Activated gamma-delta T cell treated with Interleukin-2 at 50 U/mL for 16 hours (primary cell): ENCODE data around the gene LY9.
"Not testable (repeated sequence)": the region's sequence is repeated elsewhere in the genome, so short reads cannot be mapped to it uniquely, and the experiment has no call there.

Experiments used
- DNase-seq: peaks from one replicate; pipeline ENCODE4 v3.0.0-alpha.2; 2020

The LY9 gene

DNA sequence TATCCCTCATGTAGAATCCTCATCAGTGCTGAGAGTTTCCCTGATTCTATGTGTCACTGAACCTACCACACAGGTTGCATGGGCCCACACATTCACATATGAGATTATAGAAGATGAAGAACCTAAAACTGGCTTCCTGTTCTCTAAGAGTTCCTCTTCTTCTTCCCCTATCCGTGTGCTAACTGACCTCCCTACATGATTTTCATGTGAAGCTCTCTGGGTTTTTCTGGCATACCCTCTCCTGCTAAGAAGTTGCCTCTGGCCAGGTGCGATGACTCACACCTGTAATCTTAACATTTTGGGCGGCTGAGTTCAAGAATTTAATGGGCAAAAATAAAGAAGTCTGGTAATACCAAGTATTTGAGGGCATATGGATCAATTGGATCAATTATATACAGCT is 72.2 kb downstream of the LY9 start:
- DNase-seq: no peak

DNA sequence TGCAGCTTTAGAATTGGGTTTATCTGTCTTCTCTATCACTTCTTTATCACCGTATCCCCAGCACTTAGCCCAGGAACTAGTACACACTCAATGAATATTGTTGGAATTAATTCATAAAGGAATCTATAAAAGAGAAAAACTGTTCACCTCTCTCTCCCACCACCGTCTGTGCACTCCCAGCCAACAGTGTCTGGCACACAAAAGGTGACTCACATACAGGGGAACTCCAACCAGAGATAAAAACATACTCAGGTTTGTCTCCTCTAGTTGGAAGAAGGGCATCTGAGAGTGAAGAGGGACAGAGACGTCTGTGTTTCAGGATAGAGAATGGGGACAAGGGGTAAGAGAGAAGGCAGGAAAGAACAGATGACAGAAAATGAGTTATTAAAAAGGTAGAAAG is 79.0 kb downstream of the LY9 start:
- no peak for DNase-seq

DNA sequence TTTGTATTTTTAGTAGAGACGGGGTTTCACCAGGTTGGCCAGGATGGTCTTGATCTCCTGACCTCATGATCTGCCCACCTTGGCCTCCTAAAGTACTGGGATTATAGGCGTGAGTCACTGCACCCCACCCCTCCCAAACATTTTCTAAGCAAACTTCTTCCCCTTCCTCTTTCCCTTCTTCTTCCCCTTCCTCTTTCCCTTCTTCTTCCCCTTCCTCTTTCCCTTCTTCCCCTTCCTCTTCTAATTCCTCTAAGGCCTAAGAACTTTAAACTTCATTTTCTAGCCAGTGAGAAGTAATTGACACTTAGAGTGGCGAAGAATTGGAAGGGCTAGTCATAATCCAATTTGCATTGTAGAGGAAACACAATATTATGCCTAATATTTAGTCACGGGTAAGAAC is 79.6 kb downstream of the LY9 start:
- not testable (repeated sequence) for DNase-seq

DNA sequence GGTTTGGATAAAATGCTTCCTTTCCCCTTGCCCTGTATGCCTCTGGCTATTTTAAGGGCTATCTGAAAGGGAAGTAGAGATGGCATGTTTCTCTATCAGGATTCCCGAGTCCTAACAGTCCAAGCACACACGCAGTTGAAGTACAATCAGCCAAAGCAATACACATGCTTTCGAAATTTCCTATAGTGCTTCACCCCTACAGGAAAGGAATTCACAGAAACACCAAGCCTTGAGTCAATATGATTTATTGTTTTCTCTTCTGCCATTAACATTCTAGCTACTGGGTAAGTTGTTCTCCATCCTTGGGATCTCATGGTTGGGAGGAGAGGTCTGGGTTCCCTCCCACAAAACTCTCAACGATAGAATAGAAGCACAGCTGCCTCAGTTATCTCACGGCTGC is 80.3 kb downstream of the LY9 start:
- no peak for DNase-seq

DNA sequence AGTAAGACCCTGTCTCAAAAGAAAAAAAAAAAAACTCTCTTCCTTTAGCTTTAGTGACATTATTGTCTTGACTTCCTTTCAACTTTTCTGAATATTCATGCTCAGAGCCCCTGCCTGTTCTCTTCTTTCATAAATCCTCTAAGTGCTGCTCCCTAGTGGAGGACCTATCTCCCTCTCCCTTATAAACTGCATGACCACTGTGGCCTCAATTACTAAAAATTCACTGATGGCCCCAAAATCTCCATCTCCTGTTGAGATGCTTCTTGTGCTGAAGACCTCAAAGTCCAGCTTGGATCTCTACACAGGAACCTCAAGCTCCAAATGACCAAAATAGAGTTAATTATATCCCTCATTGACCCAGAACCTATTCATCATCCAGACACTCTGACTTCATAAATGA is 81.2 kb downstream of the LY9 start:
- DNase-seq: no peak
